Measurements from ENCODE around the gene PARP11.

DNA sequence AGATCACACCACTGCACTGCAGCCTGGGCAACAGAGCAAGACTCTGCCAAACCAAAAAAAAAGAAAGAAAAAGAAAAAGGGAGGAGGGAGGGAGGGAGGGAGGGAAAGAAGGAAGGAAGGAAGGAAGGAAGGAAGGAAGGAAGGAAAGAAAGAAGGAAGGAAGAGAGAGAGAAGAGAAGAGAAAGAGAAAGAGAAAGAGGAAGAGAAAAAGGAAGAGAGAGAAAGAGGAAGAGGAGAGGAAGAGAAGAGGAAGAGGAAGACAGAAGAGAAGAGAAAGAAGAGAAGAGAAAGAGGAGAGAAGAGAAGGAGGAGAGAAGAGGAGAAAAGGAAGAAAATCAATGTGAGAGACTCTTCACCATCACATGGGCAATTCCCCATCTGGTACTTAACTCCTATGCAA, 62.7 kb downstream of the PARP11 start:
- TF ChIP-seq, protein P1, sequence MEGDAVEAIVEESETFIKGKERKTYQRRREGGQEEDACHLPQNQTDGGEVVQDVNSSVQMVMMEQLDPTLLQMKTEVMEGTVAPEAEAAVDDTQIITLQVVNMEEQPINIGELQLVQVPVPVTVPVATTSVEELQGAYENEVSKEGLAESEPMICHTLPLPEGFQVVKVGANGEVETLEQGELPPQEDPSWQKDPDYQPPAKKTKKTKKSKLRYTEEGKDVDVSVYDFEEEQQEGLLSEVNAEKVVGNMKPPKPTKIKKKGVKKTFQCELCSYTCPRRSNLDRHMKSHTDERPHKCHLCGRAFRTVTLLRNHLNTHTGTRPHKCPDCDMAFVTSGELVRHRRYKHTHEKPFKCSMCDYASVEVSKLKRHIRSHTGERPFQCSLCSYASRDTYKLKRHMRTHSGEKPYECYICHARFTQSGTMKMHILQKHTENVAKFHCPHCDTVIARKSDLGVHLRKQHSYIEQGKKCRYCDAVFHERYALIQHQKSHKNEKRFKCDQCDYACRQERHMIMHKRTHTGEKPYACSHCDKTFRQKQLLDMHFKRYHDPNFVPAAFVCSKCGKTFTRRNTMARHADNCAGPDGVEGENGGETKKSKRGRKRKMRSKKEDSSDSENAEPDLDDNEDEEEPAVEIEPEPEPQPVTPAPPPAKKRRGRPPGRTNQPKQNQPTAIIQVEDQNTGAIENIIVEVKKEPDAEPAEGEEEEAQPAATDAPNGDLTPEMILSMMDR (IDR thresholded peaks at IDR 0.05 in 2 of 3, conservative IDR thresholded peaks at IDR 0.05 in 1 of 3; ENCODE audit: borderline replicate concordance in 1 of 3, insufficient read depth in 1 of 3, low read depth in 2 of 3, low read length in 2 of 3) = no peak
- TF ChIP-seq POLR2A (IDR thresholded peaks at IDR 0.05; ENCODE audit: borderline replicate concordance, extremely low read depth, insufficient read depth, insufficient read length) (no peak), SP1 (IDR thresholded peaks at IDR 0.05; ENCODE audit: low read depth) (no peak), EZH2 (IDR thresholded peaks at IDR 0.05) (no peak), EZH2phosphoT487 (IDR thresholded peaks at IDR 0.05; ENCODE audit: borderline replicate concordance) (no peak), TCF7L2 (IDR thresholded peaks at IDR 0.05; ENCODE audit: borderline replicate concordance, extremely low read depth, insufficient read depth, insufficient read length) (no peak)

Measured in HCT116 (cell line).